ENCODE data around the gene CD19. TPM values are rescaled to one million over a fixed set of nuclear protein-coding genes. Genes with fewer than 3 reads are reported as not detected.

CD19 gene
- total RNA-seq, 2 donors from 2014 or later = not detected

DNA sequence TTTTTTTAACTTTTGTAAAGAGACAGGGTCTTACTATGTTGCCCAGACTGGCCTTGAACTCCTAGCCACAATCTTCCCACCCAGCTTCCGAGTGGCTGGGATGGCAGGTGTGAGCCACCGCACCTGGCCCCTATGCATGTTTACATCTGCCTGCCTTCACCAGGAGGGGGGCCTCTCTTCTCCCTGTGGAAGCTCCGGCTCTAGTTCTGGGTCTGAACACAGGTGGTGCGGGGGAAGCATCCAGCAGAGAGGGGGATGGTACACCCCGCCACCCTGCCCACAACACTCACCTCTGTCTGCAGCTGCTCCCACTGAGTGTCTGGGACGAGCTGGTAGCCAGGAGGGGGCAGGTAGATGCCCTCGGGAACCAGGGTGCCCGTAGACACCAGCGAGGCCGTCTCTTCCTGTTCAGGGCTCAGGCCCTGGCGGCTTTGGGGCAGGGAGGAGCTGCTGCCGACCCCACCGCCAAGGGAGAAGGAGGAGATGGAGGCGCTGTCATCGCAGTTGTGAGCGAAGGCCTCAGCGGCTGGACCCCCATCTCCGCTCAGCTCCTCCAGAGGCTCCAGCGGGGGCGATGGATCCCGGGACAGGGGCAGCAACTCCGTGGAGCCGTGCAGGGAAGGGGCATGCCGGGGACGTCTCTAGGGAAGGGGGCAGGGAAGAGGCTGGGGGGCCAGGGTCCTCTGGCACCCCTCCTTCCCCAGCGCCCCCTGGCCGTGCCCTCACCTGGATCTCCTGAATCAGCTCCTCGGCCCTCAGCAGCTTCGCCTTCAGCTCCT lies 17.6 kb upstream of the CD19 start:
- intact Hi-C loops (cut with DNase I) = no loop called here
- 93 to 94% methylated on average over 15 to 27 of the region's 29 CpGs for WGBS, 2 donors
- ATAC-seq = no peak

DNA sequence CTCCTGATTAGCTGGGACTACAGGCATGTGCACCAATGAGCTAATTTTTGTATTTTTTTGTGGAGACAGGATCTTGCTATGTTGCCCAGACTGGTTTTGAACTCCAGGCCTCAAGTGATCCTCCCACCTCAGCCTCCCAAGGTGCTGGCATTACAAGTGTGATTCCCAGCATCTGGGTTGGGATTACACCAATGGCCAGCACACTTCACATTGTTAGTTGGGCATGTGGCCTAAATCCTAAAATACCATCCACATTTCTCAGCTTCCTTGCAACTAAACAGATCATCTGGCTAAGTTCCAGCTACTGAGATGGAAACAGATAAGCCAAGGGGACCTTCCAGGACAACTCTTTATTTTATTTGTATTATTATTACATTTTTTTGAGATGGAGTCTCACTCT lies 16.6 kb upstream of the CD19 start:
- intact Hi-C loops (cut with DNase I) = no loop called here
- peaks cover 0 to 3% of the 10 kb centered on the region in 2 donors for H3K36me3 ChIP-seq (replicated peaks in 1 of 2; ENCODE audit: insufficient read depth in 1 of 2, low read depth in 2 of 2)
- ATAC-seq = no peak

More for the DNA sequence above, 17.6 kb upstream of the CD19 start:
- DNase-seq = no peak
- TF ChIP-seq POLR2A (IDR thresholded peaks at IDR 0.05) = no peak
- no peak for TF ChIP-seq CTCF (IDR thresholded peaks at IDR 0.05)
- H3K4me1 ChIP-seq = no peaks in the 10 kb centered on the region
- H3K4me3 ChIP-seq = no peak overlapping the region
- H3K9me3 ChIP-seq = no peaks in the 10 kb centered on the region
- no peaks in the 10 kb centered on the region for H3K27me3 ChIP-seq
- H3K36me3 ChIP-seq (replicated peaks in 1 of 2; ENCODE audit: insufficient read depth in 1 of 2, low read depth in 2 of 2) = peaks cover 0 to 3% of the 10 kb centered on the region in 2 donors
- H3K27ac ChIP-seq = no peak overlapping the region

DNA sequence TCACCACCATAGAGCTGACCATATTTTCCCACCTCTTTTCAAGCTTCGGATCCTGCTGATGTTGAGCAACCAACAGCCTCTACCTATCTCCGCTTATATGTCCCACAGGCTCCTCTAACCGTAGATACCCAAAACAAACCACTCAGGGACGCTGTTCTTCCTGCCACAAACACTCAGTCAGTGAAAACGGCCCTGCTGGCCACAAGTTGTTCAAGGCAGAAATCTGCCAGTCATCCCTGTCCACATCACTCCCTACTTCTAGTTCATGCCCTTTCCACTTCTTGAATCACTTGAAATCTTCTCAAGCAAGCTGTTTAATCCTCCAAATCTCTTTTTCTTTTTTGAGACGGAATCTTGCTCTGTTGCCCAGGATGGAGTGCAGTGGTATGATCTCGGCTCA lies 14.7 kb upstream of the CD19 start:
- 82 to 92% methylated on average over 7 of the region's 7 CpGs for WGBS, 2 donors
- Histone ChIP-seq H3K4me3 (no peak overlapping the region), H3K4me1 (peaks cover under 1% of the 10 kb centered on the region), H3K27ac (no peak overlapping the region), H3K27me3 (no peaks in the 10 kb centered on the region), H3K36me3 (replicated peaks in 1 of 2; ENCODE audit: insufficient read depth in 1 of 2, low read depth in 2 of 2) (peaks cover 0 to 3% of the 10 kb centered on the region in 2 donors), H3K9me3 (no peaks in the 10 kb centered on the region)
- intact Hi-C loops (cut with DNase I) = no loop called here
- no peak for TF ChIP-seq POLR2A (IDR thresholded peaks at IDR 0.05)
- TF ChIP-seq CTCF (IDR thresholded peaks at IDR 0.05) = no peak
- no peak for ATAC-seq
- DNase-seq = no peak

More for the DNA sequence above, 16.6 kb upstream of the CD19 start:
- TF ChIP-seq CTCF (IDR thresholded peaks at IDR 0.05) = no peak
- no peak for TF ChIP-seq POLR2A (IDR thresholded peaks at IDR 0.05)
- H3K27me3 ChIP-seq = no peaks in the 10 kb centered on the region
- H3K4me3 ChIP-seq = no peak overlapping the region
- no peak overlapping the region for H3K27ac ChIP-seq
- no peaks in the 10 kb centered on the region for H3K4me1 ChIP-seq
- no peak for DNase-seq
- H3K9me3 ChIP-seq = no peaks in the 10 kb centered on the region

DNA sequence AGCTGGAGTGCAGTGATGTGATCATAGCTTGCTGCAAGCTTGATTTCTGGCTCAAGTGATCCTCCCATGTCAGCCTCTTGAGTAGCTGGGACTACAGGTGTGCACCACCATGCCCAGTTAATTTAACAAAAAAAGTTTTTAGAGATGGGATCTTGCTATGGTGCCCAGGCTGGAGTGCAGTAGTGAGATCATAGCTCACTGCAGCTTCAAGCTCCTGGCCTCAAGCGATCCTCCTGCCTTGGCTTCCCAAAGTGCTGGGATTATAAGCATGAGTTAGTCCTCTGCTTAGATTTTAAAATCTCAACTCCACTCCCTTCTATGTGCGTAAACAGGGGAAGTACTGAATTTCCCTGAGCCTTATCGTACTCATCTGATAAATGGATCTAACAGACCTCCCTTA lies 13.1 kb upstream of the CD19 start:
- ATAC-seq = no peak
- WGBS, 2 donors = 94 to 96% methylated on average over 3 of the region's 3 CpGs
- no peak for TF ChIP-seq POLR2A (IDR thresholded peaks at IDR 0.05)
- TF ChIP-seq CTCF (IDR thresholded peaks at IDR 0.05) = no peak
- no peak for DNase-seq
- intact Hi-C loops (cut with DNase I) = no loop called here
- no peaks in the 10 kb centered on the region for H3K27me3 ChIP-seq
- peaks cover 16% of the 10 kb centered on the region for H3K4me1 ChIP-seq
- no peak overlapping the region for H3K27ac ChIP-seq
- H3K4me3 ChIP-seq = no peak overlapping the region
- peaks cover 0 to 1% of the 10 kb centered on the region in 2 donors for H3K36me3 ChIP-seq (replicated peaks in 1 of 2; ENCODE audit: insufficient read depth in 1 of 2, low read depth in 2 of 2)
- no peaks in the 10 kb centered on the region for H3K9me3 ChIP-seq

- DNase-seq (no peak), ATAC-seq (no peak)
- no peak overlapping the region for H3K4me3 ChIP-seq
These were observed 8.6 kb upstream of the CD19 start for GRCh38 chr16:28923231-28923587.

More at GRCh38 chr16:28923231-28923587, 8.6 kb upstream of the CD19 start:
- Histone ChIP-seq H3K9me3 (no peaks in the 10 kb centered on the region), H3K36me3 (replicated peaks in 1 of 2; ENCODE audit: insufficient read depth in 1 of 2, low read depth in 2 of 2) (no peaks in the 10 kb centered on the region), H3K27ac (peak overlapping the region; percentile 84 to 100 (median 97)), H3K4me1 (peaks cover 25% of the 10 kb centered on the region), H3K27me3 (no peaks in the 10 kb centered on the region)
- WGBS, 2 donors = 38 to 69% methylated on average over 3 of the region's 3 CpGs
- intact Hi-C loops (cut with DNase I) = no loop called here
- no peak for TF ChIP-seq CTCF (IDR thresholded peaks at IDR 0.05)
- TF ChIP-seq POLR2A (IDR thresholded peaks at IDR 0.05) = no peak

Data from body of pancreas (tissue), 4 donors.